Measurements from ENCODE around the gene MIPOL1.
"Not testable (repeated sequence)": the region's sequence is repeated elsewhere in the genome, so short reads cannot be mapped to it uniquely, and the experiment has no call there.

The MIPOL1 gene

GRCh38 chr14:37384870-37385596, 187.3 kb downstream of the MIPOL1 start:
- no peaks in the 10 kb centered on the region for H3K36me3 Mint-ChIP-seq (ENCODE audit: low read depth)
- no peaks in the 10 kb centered on the region for H3K4me1 Mint-ChIP-seq (ENCODE audit: low read depth)
- intact Hi-C loops (cut with micrococcal nuclease): no loop called here
- H3K27ac Mint-ChIP-seq: no peak overlapping the region
- peaks cover 16% of the 10 kb centered on the region for H3K9me3 Mint-ChIP-seq
- H3K27me3 Mint-ChIP-seq: no peaks in the 10 kb centered on the region
- no peak overlapping the region for H3K4me3 Mint-ChIP-seq

- peaks cover 67% of the 10 kb centered on the region for H3K9me3 Mint-ChIP-seq
- intact Hi-C loops (cut with micrococcal nuclease); H3K27me3 Mint-ChIP-seq; H3K27ac Mint-ChIP-seq; H3K36me3 Mint-ChIP-seq (ENCODE audit: low read depth); H3K4me1 Mint-ChIP-seq (ENCODE audit: low read depth); H3K4me3 Mint-ChIP-seq: not testable (repeated sequence)
These were observed 199.6 kb downstream of the MIPOL1 start for GRCh38 chr14:37397157-37397940.

- Mint-ChIP-seq H3K9me3 (peaks cover 67% of the 10 kb centered on the region), H3K27me3 (no peaks in the 10 kb centered on the region)
These were observed 200.1 kb downstream of the MIPOL1 start for GRCh38 chr14:37397941-37398215.

GRCh38 chr14:37399517-37399916, 201.8 kb downstream of the MIPOL1 start:
- Mint-ChIP-seq H3K27ac (no peak overlapping the region), H3K4me3 (no peak overlapping the region), H3K36me3 (ENCODE audit: low read depth) (no peaks in the 10 kb centered on the region), H3K9me3 (peaks cover 65% of the 10 kb centered on the region), H3K27me3 (no peaks in the 10 kb centered on the region), H3K4me1 (ENCODE audit: low read depth) (no peaks in the 10 kb centered on the region)
- intact Hi-C loops (cut with micrococcal nuclease): no loop called here

More at GRCh38 chr14:37397941-37398215, 200.1 kb downstream of the MIPOL1 start:
- Mint-ChIP-seq H3K4me3 (no peak overlapping the region), H3K27ac (no peak overlapping the region), H3K36me3 (ENCODE audit: low read depth) (no peaks in the 10 kb centered on the region), H3K4me1 (ENCODE audit: low read depth) (no peaks in the 10 kb centered on the region)
- intact Hi-C loops (cut with micrococcal nuclease): no loop called here

DNA sequence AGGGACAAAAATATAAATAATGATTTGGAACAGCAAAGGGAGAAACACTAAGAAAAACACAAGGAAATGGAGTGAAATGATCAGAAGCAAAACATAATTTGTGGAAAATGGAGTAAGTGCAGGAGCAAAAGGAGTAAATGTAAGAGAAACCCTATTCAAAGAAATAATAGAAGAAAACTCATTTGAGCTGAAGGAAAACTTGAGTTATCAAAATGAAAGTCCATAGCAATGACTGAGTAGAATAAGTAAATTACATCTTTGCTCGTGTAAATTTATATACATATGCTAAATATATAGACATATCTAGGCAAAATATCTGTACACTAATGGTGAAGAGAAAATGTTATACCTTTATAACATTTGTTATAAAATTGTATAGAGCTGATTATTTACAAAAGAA, 203.4 kb downstream of the MIPOL1 start:
- no peaks in the 10 kb centered on the region for H3K4me1 Mint-ChIP-seq (ENCODE audit: low read depth)
- H3K27ac Mint-ChIP-seq: no peak overlapping the region

DNA sequence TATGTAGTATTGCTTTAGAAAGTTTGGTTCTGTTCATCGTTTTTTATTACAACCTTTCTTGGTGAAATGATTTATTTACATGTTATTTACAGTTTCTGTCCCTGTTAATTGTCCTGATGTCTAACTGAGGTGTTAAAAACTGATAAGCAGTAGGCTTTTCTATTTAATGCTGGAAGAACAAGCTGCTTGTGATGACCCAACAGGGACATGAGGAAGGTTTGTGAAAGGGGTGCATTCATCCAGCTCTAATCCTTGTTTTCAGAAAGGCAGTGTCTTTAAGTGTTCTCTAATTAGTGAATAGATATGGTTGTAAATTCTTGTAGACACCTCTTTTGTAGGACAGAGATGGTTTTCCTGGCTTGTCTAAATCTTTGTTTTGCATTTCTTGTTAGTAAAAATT, 205.9 kb downstream of the MIPOL1 start:
- no peaks in the 10 kb centered on the region for H3K4me1 Mint-ChIP-seq (ENCODE audit: low read depth)
- H3K9me3 Mint-ChIP-seq: peaks cover 24% of the 10 kb centered on the region
- intact Hi-C loops (cut with micrococcal nuclease): no loop called here
- no peak overlapping the region for H3K4me3 Mint-ChIP-seq
- H3K27me3 Mint-ChIP-seq: no peaks in the 10 kb centered on the region
- no peak overlapping the region for H3K27ac Mint-ChIP-seq
- H3K36me3 Mint-ChIP-seq (ENCODE audit: low read depth): no peaks in the 10 kb centered on the region

More for the DNA sequence above, 203.4 kb downstream of the MIPOL1 start:
- H3K9me3 Mint-ChIP-seq: peaks cover 49% of the 10 kb centered on the region
- H3K36me3 Mint-ChIP-seq (ENCODE audit: low read depth): no peaks in the 10 kb centered on the region
- no peak overlapping the region for H3K4me3 Mint-ChIP-seq
- intact Hi-C loops (cut with micrococcal nuclease): no loop called here
- no peaks in the 10 kb centered on the region for H3K27me3 Mint-ChIP-seq

- Mint-ChIP-seq H3K4me1 (ENCODE audit: low read depth) (no peaks in the 10 kb centered on the region), H3K27ac (no peak overlapping the region), H3K36me3 (ENCODE audit: low read depth) (no peaks in the 10 kb centered on the region), H3K4me3 (no peak overlapping the region), H3K9me3 (no peaks in the 10 kb centered on the region), H3K27me3 (no peaks in the 10 kb centered on the region)
- intact Hi-C loops (cut with micrococcal nuclease): no loop called here
These were observed 208.4 kb downstream of the MIPOL1 start for GRCh38 chr14:37406095-37406494.

DNA sequence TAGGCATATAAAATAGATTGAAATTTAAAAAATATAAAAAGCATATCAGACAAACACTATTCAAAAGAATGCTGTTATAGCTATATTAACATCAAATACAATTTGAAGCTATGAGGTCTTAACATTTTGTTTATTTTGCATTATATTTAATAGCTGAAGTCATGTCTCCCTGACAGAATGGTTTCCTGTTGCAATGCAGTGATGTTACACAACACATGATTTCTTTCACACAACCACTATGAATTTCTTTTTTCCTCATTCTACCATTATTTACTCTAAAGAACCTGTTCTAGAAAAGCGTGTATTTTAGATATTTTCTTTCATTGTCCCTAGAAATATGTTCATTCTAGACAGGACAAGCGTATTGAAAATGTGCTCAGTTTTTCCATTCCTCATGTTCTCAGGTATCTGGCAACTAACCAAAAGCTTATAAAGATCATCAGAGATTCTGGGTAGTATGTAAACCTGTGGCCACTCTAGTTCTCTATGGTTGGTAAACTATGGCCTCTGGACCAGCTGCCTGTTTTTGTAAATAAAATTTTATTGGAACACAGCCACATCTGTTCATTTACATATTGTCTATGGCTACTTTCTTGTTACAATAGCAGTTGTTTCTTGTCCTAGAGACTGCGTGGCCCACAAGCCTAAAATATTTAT, 213.5 kb downstream of the MIPOL1 start:
- Mint-ChIP-seq H3K4me1 (ENCODE audit: low read depth) (no peaks in the 10 kb centered on the region), H3K4me3 (no peak overlapping the region), H3K27ac (no peak overlapping the region), H3K9me3 (peaks cover 8% of the 10 kb centered on the region), H3K27me3 (no peaks in the 10 kb centered on the region), H3K36me3 (ENCODE audit: low read depth) (no peaks in the 10 kb centered on the region)
- intact Hi-C loops (cut with micrococcal nuclease): no loop called here

DNA sequence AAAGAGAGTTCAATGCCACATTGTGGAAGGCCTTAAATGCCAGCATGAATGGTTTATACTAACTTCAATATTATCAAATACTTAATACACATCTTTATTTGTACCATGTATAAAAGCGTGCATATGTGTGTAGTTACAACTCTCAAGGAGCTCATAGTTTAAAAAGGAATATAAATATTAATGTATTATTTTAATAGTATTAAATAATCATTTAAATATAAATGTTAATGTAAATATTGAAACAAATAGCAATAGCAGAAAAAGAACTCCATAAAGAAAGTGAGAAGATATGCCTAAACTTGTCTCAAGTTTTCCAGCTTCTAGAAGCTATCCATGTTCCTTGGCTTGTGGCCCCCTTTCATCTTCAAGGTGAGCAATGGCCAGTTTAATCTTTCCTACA, 215.3 kb downstream of the MIPOL1 start:
- H3K27me3 Mint-ChIP-seq: no peaks in the 10 kb centered on the region
- H3K9me3 Mint-ChIP-seq: peaks cover 8% of the 10 kb centered on the region
- H3K27ac Mint-ChIP-seq: no peak overlapping the region
- H3K4me3 Mint-ChIP-seq: no peak overlapping the region
- H3K4me1 Mint-ChIP-seq (ENCODE audit: low read depth): no peaks in the 10 kb centered on the region
- H3K36me3 Mint-ChIP-seq (ENCODE audit: low read depth): no peaks in the 10 kb centered on the region
- intact Hi-C loops (cut with micrococcal nuclease): no loop called here

DNA sequence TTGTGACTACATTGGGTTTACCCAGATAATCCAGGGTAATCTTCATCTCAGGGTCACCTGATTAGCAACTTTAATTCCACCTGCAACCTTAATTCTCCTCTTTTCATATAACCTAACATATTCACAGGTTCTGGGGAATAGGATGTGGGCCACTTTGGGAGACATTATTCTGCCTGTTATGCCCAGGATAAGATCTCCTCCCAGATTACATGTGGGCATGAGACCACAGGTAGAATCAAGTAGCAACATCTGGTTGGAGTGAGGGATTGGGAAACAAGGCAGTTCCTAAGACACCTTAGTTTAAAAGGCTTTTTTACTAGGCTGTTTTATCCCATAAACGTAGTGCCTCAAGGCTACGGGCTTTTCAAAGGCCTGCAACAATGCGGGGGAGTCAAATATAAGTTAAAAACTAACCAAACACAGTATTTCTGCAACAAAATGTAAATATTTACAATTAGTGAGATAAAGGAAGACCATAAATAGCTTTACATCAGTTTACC, 215.8 kb downstream of the MIPOL1 start:
- Mint-ChIP-seq H3K36me3 (ENCODE audit: low read depth) (no peaks in the 10 kb centered on the region), H3K27me3 (no peaks in the 10 kb centered on the region), H3K4me1 (ENCODE audit: low read depth) (no peaks in the 10 kb centered on the region), H3K9me3 (peaks cover 8% of the 10 kb centered on the region), H3K27ac (no peak overlapping the region), H3K4me3 (no peak overlapping the region)
- intact Hi-C loops (cut with micrococcal nuclease): no loop called here

DNA sequence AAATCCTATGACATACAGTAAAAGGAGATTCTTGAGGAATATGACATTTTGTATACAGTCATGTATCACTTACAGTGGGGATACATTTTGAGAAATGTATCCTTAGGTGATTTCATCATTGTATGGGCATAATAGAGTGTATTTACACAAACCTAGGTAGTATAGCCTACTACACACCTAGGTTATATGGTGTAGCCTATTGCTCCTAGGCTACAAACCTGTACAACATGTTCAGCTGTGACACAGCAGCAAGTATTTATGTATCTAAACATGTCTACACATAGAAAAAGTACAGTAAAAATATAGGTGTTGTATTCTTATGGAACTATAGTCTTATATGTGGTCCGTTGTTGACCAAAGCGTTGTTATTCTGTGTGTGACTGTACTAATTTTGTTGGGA, 218.5 kb downstream of the MIPOL1 start:
- Mint-ChIP-seq H3K4me3 (no peak overlapping the region), H3K27ac (no peak overlapping the region), H3K36me3 (ENCODE audit: low read depth) (no peaks in the 10 kb centered on the region), H3K9me3 (peaks cover 8% of the 10 kb centered on the region), H3K27me3 (no peaks in the 10 kb centered on the region), H3K4me1 (ENCODE audit: low read depth) (no peaks in the 10 kb centered on the region)
- intact Hi-C loops (cut with micrococcal nuclease): no loop called here

DNA sequence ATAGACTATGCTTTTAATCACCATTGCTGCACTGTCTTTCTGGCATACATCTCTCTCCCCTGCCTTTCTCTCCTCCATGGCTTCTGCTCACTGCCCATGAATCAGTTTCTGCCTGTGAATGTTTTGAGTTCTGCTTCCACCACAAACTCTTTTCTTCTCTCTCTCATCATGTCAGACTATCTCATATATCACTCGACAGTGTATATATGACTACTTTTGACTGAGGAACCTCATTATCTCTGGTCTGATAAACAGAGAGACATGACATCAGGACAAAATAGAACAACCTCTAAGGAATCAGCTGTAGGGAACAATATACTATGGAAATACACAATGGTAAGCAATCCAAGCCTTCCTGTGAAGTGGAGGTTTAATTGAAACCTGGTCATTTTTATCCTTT, 219.4 kb downstream of the MIPOL1 start:
- H3K27me3 Mint-ChIP-seq: no peaks in the 10 kb centered on the region
- no peaks in the 10 kb centered on the region for H3K4me1 Mint-ChIP-seq (ENCODE audit: low read depth)
- no peaks in the 10 kb centered on the region for H3K36me3 Mint-ChIP-seq (ENCODE audit: low read depth)
- H3K9me3 Mint-ChIP-seq: peaks cover 8% of the 10 kb centered on the region
- no peak overlapping the region for H3K27ac Mint-ChIP-seq
- intact Hi-C loops (cut with micrococcal nuclease): no loop called here
- H3K4me3 Mint-ChIP-seq: no peak overlapping the region

- H3K27ac Mint-ChIP-seq: no peak overlapping the region
- no peaks in the 10 kb centered on the region for H3K4me1 Mint-ChIP-seq (ENCODE audit: low read depth)
- H3K36me3 Mint-ChIP-seq (ENCODE audit: low read depth): no peaks in the 10 kb centered on the region
- no peak overlapping the region for H3K4me3 Mint-ChIP-seq
- peaks cover 8% of the 10 kb centered on the region for H3K9me3 Mint-ChIP-seq
- intact Hi-C loops (cut with micrococcal nuclease): no loop called here
- no peaks in the 10 kb centered on the region for H3K27me3 Mint-ChIP-seq
These were observed 220.1 kb downstream of the MIPOL1 start for GRCh38 chr14:37417833-37418232.

GRCh38 chr14:37420622-37421021, 222.9 kb downstream of the MIPOL1 start:
- Mint-ChIP-seq H3K36me3 (ENCODE audit: low read depth) (no peaks in the 10 kb centered on the region), H3K27me3 (no peaks in the 10 kb centered on the region), H3K4me3 (no peak overlapping the region), H3K27ac (no peak overlapping the region), H3K4me1 (ENCODE audit: low read depth) (no peaks in the 10 kb centered on the region), H3K9me3 (peaks cover 3% of the 10 kb centered on the region)
- intact Hi-C loops (cut with micrococcal nuclease): no loop called here

All from dendritic cell treated with granulocyte-macrophage colony-stimulating factor and Interleukin-4, amounts not matched to agents 40 ng/mL and 50 ng/mL, for 4 days (primary cell).